Colonic mucosa (tissue), 4 donors: ENCODE measurements around the gene HIP1. TPM values are rescaled to one million over a fixed set of nuclear protein-coding genes. Genes with fewer than 3 reads are reported as not detected.
"Not testable (repeated sequence)": the region's sequence is repeated elsewhere in the genome, so short reads cannot be mapped to it uniquely, and the experiment has no call there.

Experiments used
- DNase-seq: peaks from one replicate; pipeline ENCODE4 v3.0.0-alpha.2; 2020
- H3K27ac ChIP-seq: fragments of 200-600 bp; one replicate; pipeline ENCODE4 v1.8.0; 2021
- H3K27me3 ChIP-seq: fragments of 200-600 bp; one replicate; pipeline ENCODE4 v1.8.0; 2021
- H3K36me3 ChIP-seq: fragments of 200-600 bp; one replicate; pipeline ENCODE4 v1.8.0; 2021
- H3K4me1 ChIP-seq: fragments of 200-600 bp; one replicate; pipeline ENCODE4 v1.8.0; 2021; ENCODE audit warnings: mild to moderate bottlenecking
- H3K4me3 ChIP-seq: fragments of 200-600 bp; one replicate; pipeline ENCODE4 v1.8.0; 2021
- H3K9ac ChIP-seq, 2 donors: one replicate each; pipeline ENCODE4 v1.7.0; 2013; ENCODE audit warnings: control low read depth in 2 of 2, low read depth in 2 of 2, low read length in 2 of 2
- H3K9me3 ChIP-seq: fragments of 200-600 bp; one replicate; pipeline ENCODE4 v1.8.0; 2021
- intact Hi-C: fragments of 100-400 bp; cut with DNase I; formaldehyde crosslinking; loops from one replicate; pipeline ENCODE4 v1.14.1; 2022
- total RNA-seq, 2 donors: library from RNA; stranded (reverse); fragmentation: NEBNext Ultra II Directional in 1 of 2; extraction: Animal tissue kit (Norgen Biotek cat#: 25700) in 1 of 2; gene quantifications; one replicate each; pipeline ENCODE4 v1.2.1, GENCODE V29; 2021
- TF ChIP-seq, protein P1 (sequence below): fragments of 200-600 bp; IDR thresholded peaks from one replicate; pipeline ENCODE4 v1.8.0; 2022; ENCODE audit warnings: antibody characterized with exemption, mild to moderate bottlenecking
- donor health status: healthy.
- donor health status: DM: no; HTN: no; CAD: no.
- donor health status: DM: no; HTN: no; CAD: no.

Gene HIP1
- total RNA-seq, 2 donors from 2014 or later = 4.8 to 5.5 TPM

DNA sequence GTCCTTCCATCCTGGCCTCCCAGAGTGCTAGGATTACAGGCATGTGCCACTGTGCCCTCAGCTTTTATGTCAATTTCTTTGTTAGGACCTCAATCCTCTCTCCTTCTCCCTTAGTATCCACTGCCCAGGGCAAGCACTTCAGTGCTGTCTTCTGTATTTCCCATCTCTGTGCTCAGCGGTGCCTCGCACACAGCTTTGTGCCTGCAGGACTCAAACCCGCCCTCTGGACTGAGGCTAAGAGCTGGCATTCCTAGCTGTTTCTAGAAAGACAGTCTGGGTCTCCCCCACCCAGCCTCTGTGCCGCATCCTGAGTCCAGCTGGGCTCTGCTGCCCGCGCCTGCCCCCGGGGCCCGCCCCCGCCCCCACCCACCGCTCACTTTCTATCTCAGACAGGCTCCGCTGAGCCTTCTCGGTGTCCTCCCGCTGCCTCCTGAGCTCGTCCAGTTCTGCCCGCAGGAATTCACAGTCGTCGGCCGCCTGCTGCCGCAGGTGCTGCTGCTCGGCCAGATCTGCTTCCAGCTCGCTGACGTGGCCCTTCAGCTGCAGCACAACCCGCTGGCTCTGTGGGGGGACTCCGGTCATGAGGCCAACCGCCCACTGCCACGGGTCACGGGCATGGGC is 179.3 kb downstream of the HIP1 start:
- TF ChIP-seq, protein P1, sequence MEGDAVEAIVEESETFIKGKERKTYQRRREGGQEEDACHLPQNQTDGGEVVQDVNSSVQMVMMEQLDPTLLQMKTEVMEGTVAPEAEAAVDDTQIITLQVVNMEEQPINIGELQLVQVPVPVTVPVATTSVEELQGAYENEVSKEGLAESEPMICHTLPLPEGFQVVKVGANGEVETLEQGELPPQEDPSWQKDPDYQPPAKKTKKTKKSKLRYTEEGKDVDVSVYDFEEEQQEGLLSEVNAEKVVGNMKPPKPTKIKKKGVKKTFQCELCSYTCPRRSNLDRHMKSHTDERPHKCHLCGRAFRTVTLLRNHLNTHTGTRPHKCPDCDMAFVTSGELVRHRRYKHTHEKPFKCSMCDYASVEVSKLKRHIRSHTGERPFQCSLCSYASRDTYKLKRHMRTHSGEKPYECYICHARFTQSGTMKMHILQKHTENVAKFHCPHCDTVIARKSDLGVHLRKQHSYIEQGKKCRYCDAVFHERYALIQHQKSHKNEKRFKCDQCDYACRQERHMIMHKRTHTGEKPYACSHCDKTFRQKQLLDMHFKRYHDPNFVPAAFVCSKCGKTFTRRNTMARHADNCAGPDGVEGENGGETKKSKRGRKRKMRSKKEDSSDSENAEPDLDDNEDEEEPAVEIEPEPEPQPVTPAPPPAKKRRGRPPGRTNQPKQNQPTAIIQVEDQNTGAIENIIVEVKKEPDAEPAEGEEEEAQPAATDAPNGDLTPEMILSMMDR = no peak
- Histone ChIP-seq H3K4me3 (no peak overlapping the region), H3K9me3 (no peaks in the 10 kb centered on the region), H3K27ac (no peak overlapping the region), H3K36me3 (no peaks in the 10 kb centered on the region), H3K4me1 (no peaks in the 10 kb centered on the region), H3K27me3 (no peaks in the 10 kb centered on the region), H3K9ac (no peak overlapping the region)
- DNase-seq = no peak
- intact Hi-C loops = no loop called here

DNA sequence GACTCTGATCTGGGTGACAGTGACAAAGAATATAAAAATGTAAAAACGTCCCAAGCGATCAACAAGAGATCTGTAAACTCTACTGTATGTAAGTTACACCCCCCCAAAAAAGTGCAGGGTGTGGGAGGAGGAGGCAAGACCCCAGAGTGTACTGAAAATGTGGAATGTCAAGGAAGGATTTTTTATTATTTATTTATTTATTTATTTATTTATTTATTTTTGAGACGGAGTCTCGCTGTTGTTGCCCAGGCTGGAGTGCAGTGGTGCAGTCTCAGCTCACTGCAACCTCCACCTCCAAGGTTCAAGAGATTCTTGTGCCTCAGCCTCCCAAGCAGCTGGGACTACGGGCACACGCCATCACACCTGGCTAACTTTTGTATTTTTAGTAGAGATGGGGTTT is 181.9 kb downstream of the HIP1 start:
- H3K4me1 ChIP-seq, H3K9me3 ChIP-seq, H3K9ac ChIP-seq, H3K27me3 ChIP-seq, H3K36me3 ChIP-seq, DNase-seq, H3K4me3 ChIP-seq, intact Hi-C loops, H3K27ac ChIP-seq: not testable (repeated sequence)

DNA sequence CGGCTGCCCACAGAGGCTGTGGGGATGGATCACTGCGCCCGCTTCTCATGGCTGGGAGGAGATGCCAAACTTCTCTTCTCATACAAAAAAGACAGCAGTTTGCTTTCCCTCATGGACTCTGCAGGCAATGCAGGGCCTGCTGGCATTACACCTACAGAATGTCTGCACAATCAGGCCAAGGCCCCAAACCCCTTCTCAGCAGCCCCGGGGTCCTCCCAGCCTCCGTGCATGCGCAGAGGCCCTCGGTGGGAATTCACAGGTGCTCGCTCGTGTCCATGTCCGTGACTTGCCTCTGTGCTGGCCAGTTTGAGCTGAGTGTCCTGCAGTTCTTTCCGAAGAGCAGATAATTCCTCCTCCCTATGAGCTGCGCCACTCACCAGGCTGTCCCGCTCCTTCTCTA is 183.0 kb downstream of the HIP1 start:
- H3K9ac ChIP-seq = no peak overlapping the region
- H3K27ac ChIP-seq = no peak overlapping the region
- no peaks in the 10 kb centered on the region for H3K36me3 ChIP-seq
- no peaks in the 10 kb centered on the region for H3K4me1 ChIP-seq
- H3K27me3 ChIP-seq = no peaks in the 10 kb centered on the region
- no peak overlapping the region for H3K4me3 ChIP-seq
- intact Hi-C loops = no loop called here
- no peaks in the 10 kb centered on the region for H3K9me3 ChIP-seq
- DNase-seq = no peak
- TF ChIP-seq, protein P1 = no peak

DNA sequence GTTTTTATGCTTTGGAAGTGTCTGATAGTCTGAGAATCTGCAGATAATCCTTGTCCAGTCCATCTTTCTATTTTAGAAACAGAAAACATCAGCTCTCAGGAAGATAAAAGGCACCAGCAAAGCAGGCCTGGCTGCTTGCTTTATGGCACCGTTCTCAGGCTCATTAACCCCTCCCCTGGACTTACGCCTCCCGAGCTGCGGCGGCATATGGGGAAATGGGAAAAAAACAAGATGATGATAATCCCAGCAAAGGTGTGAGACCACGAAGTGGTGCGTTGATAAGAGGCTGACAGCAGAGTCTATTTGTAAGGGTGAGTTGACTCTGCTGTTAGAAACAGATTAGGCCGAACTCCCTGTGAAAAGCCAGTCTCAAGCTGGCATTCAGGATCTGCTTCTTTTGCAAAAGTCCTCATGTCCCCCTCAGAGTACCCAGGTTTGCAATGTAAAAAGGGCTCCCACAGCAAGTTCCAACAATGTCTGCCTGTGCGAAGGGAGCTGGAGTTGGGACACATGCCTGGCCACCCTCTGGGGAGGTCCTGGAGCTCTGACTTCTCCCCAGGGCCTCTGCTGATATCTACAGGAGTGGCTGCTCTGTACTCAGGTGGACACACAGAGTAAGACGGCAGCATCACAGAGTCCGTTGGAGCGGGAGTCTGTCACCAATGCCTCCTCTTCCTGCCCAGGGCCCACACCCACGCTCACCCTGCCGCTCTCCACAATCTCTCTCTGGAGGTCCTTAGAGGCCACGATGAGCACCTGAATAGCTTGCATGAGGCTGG is 192.3 kb downstream of the HIP1 start:
- TF ChIP-seq, protein P1 = no peak
- no peak for DNase-seq
- intact Hi-C loops = no loop called here
- Histone ChIP-seq H3K4me1 (no peaks in the 10 kb centered on the region), H3K9me3 (no peaks in the 10 kb centered on the region), H3K4me3 (no peak overlapping the region), H3K27me3 (no peaks in the 10 kb centered on the region), H3K36me3 (no peaks in the 10 kb centered on the region), H3K27ac (no peak overlapping the region), H3K9ac (no peak overlapping the region)

DNA sequence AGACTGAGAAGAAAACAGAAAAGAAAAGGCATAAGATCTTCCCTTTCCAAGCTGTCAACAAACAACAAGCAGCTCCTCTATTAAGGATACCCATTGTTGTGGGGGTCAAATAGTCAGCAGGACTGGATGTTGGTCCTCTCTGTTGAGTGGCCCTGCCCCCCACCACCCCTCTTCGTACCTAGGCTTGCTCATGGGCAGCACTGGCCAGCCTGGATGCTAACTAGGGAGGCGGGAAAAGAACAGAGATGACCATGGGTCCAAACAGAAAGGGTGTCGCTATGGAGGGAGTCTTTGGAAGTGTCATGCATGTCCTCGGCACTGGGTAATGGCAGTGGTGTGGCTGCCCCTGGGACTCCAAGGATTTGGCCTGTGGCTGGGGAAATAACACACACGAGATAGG is 201.0 kb downstream of the HIP1 start:
- no peak for DNase-seq
- H3K27me3 ChIP-seq = no peaks in the 10 kb centered on the region
- TF ChIP-seq, protein P1 = no peak

DNA sequence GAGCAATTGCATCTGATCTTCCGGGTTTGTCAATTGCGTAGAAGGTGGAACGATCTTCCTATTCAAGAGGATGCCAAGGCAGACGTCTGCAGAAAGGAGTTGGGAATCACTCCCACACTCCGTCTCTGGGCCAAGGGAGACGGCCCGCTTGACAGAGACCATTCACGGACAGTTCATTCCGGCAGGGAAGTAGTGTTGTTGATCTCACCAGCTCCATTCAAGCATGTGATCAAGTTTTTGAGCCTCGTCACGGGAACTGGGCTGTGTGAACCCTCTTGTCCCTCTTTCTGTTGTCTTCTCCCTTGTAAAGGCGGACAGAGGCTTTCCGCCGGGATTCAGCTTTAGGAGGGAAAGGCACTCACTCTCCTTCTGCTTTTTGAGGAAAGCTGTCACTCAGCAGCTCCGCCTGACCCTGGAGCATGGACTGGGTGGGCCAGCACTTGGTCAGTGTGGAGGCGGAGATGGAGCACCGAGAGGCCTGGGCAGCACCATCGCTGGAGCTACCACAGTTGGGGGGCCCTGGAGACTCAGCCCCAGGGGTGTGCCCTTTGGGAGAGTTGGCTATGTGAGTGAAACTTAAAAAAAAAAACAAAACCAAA is 201.7 kb downstream of the HIP1 start:
- Histone ChIP-seq H3K36me3 (no peaks in the 10 kb centered on the region), H3K27ac (no peak overlapping the region), H3K27me3 (no peaks in the 10 kb centered on the region), H3K4me1 (no peaks in the 10 kb centered on the region), H3K9ac (no peak overlapping the region), H3K4me3 (no peak overlapping the region), H3K9me3 (no peaks in the 10 kb centered on the region)
- intact Hi-C loops = no loop called here
- TF ChIP-seq, protein P1 = no peak
- DNase-seq = no peak

More for the DNA sequence above, 201.0 kb downstream of the HIP1 start:
- intact Hi-C loops = no loop called here
- no peak overlapping the region for H3K4me3 ChIP-seq
- no peaks in the 10 kb centered on the region for H3K36me3 ChIP-seq
- no peak overlapping the region for H3K9ac ChIP-seq
- no peak overlapping the region for H3K27ac ChIP-seq
- H3K9me3 ChIP-seq = no peaks in the 10 kb centered on the region
- no peaks in the 10 kb centered on the region for H3K4me1 ChIP-seq
